ENCODE results near the gene EXOC2. TPM values are rescaled to one million over a fixed set of nuclear protein-coding genes. Genes with fewer than 3 reads are reported as not detected.

The EXOC2 gene
- total RNA-seq, 2 donors from 2014 or later: 17.2 to 24.1 TPM

DNA sequence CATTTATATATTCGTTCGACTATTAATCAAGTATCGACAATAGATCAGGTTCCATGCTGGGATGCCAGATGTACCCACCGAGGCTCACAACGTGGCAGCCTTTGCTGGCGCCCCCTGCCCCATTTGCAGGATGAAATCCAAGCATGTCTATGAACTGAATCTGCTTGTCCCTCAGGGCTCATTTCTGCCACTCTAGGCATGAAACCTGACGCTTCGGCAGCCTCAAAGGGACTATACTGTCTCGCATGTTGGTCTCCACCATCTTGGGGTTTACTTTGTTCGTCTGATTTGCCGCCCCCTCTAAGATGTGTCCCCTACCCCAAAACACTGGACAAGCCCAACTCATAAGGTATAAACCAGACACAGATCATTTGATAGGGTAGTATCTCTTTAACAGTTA, 72.8 kb downstream of the EXOC2 start:
- H3K27me3 ChIP-seq (replicated peaks; ENCODE audit: insufficient read depth): no peaks in the 10 kb centered on the region
- ATAC-seq (ENCODE audit: insufficient number of reproducible peaks, low FRiP score, low read depth) (no peak), DNase-seq (ENCODE audit: low spot score) (no peak)
- TF ChIP-seq, protein P1, sequence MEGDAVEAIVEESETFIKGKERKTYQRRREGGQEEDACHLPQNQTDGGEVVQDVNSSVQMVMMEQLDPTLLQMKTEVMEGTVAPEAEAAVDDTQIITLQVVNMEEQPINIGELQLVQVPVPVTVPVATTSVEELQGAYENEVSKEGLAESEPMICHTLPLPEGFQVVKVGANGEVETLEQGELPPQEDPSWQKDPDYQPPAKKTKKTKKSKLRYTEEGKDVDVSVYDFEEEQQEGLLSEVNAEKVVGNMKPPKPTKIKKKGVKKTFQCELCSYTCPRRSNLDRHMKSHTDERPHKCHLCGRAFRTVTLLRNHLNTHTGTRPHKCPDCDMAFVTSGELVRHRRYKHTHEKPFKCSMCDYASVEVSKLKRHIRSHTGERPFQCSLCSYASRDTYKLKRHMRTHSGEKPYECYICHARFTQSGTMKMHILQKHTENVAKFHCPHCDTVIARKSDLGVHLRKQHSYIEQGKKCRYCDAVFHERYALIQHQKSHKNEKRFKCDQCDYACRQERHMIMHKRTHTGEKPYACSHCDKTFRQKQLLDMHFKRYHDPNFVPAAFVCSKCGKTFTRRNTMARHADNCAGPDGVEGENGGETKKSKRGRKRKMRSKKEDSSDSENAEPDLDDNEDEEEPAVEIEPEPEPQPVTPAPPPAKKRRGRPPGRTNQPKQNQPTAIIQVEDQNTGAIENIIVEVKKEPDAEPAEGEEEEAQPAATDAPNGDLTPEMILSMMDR (IDR thresholded peaks at IDR 0.05): no peak
- peaks cover 10% of the 10 kb centered on the region for H3K36me3 ChIP-seq
- no peak overlapping the region for H3K4me3 ChIP-seq
- H3K9me3 ChIP-seq: no peaks in the 10 kb centered on the region
- H3K27ac ChIP-seq: no peak overlapping the region
- H3K4me1 ChIP-seq (ENCODE audit: control insufficient read depth in 1 of 2, low read depth in 2 of 2): no peaks in the 10 kb centered on the region

DNA sequence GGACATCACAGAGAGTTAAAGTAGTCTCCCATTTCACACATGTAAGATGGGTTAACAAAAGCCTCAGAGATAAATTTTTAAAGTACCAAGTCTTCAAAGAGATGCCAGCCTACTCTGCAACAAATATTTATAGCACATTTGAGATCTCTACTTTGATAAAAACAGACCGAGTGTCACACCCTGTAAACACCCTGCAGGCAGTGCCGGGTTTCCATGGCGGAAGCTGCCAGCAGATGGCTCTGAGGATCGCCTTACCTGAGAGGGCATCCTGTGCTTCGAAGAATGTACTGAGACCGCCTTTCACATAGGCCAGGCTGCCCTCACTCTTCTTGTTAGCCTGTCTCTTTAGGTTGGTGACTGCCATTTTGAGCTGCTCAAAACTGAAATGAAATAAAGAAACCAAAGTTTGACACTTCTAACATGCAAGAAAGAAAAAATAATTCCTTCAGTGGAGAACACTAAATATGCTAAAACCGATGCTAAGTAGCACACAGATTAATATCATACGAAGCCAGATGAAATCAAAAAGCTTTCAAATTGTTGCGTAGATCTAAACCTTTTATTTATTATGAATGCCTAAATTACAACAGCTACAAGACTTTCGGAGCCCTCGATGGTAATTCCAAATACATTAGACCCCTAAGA, 75.4 kb downstream of the EXOC2 start:
- TF ChIP-seq, protein P1 (IDR thresholded peaks at IDR 0.05): no peak
- ATAC-seq (ENCODE audit: insufficient number of reproducible peaks, low FRiP score, low read depth): no peak

DNA sequence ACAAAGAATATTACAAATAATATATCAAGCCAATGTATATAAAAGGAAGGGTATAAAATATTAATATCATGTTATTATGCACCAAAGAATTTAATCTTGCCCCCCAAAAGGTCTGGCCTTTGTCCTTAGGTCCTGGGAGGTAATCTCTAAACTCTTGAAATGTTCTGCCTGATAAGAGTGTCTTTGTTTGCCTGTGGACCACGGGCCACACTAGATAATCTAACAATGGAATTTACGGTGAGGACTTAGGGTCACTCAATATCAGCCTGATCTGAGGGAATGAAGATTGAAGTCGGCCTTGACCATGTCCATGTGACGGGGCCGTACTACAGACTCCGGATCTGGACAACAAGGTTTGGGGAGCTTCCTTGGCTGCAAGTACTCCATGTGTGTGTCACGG, 79.0 kb downstream of the EXOC2 start:
- TF ChIP-seq, protein P1 (IDR thresholded peaks at IDR 0.05): no peak
- no peaks in the 10 kb centered on the region for H3K9me3 ChIP-seq
- no peak overlapping the region for H3K4me3 ChIP-seq
- peaks cover 10% of the 10 kb centered on the region for H3K36me3 ChIP-seq
- no peak for DNase-seq (ENCODE audit: low spot score)
- no peaks in the 10 kb centered on the region for H3K27me3 ChIP-seq (replicated peaks; ENCODE audit: insufficient read depth)
- ATAC-seq (ENCODE audit: insufficient number of reproducible peaks, low FRiP score, low read depth): no peak
- H3K27ac ChIP-seq: no peak overlapping the region
- no peaks in the 10 kb centered on the region for H3K4me1 ChIP-seq (ENCODE audit: control insufficient read depth in 1 of 2, low read depth in 2 of 2)

More for the DNA sequence above, 75.4 kb downstream of the EXOC2 start:
- no peaks in the 10 kb centered on the region for H3K4me1 ChIP-seq (ENCODE audit: control insufficient read depth in 1 of 2, low read depth in 2 of 2)
- no peaks in the 10 kb centered on the region for H3K27me3 ChIP-seq (replicated peaks; ENCODE audit: insufficient read depth)
- peaks cover 10% of the 10 kb centered on the region for H3K36me3 ChIP-seq
- H3K27ac ChIP-seq: no peak overlapping the region
- H3K4me3 ChIP-seq: no peak overlapping the region
- DNase-seq (ENCODE audit: low spot score): no peak
- H3K9me3 ChIP-seq: no peaks in the 10 kb centered on the region

DNA sequence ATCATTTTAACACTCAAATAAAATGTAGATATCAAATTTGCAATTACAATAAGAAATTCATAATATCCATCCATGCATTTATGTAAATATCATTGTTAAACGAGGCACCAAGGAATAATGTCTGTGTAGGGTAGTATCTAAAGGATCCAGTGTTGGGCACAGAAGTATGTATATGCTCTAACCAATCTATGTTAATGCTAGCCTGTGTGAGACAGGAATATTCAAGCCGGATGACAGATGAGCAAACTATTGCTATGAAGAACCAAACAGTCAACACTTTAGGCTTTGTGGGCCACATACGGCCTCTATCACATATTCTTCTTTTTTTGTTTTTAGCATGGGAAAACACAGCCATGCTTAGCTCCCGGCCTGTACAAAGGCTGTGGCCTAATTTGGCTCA, 81.0 kb downstream of the EXOC2 start:
- no peaks in the 10 kb centered on the region for H3K9me3 ChIP-seq
- no peaks in the 10 kb centered on the region for H3K4me1 ChIP-seq (ENCODE audit: control insufficient read depth in 1 of 2, low read depth in 2 of 2)
- ATAC-seq (ENCODE audit: insufficient number of reproducible peaks, low FRiP score, low read depth): no peak
- no peak for DNase-seq (ENCODE audit: low spot score)
- H3K27me3 ChIP-seq (replicated peaks; ENCODE audit: insufficient read depth): no peaks in the 10 kb centered on the region
- H3K27ac ChIP-seq: no peak overlapping the region
- H3K4me3 ChIP-seq: no peak overlapping the region
- H3K36me3 ChIP-seq: peaks cover 4% of the 10 kb centered on the region
- TF ChIP-seq, protein P1 (IDR thresholded peaks at IDR 0.05): no peak

DNA sequence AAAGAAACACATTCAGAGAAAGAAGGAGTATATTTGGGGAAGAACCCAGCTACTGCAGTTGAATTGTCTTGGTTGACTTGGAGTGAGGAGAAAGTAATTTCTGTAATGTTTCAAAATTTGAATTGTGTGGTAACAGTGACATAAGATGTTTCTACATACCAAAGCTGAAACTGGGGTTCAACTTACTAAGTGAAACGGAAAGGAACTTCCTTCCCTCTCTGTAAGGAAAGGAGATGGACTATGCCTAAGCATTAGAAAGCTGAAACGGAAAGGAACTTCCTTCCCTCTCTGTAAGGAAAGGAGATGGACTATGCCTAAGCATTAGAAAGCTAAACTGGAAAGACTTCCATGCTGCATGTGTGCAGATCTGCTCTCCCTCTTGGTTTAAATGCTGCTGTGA, 82.1 kb downstream of the EXOC2 start:
- ATAC-seq (ENCODE audit: insufficient number of reproducible peaks, low FRiP score, low read depth) (no peak), DNase-seq (ENCODE audit: low spot score) (no peak)
- Histone ChIP-seq H3K36me3 (peaks cover 4% of the 10 kb centered on the region), H3K27me3 (replicated peaks; ENCODE audit: insufficient read depth) (no peaks in the 10 kb centered on the region), H3K4me1 (ENCODE audit: control insufficient read depth in 1 of 2, low read depth in 2 of 2) (no peaks in the 10 kb centered on the region), H3K27ac (no peak overlapping the region), H3K4me3 (no peak overlapping the region), H3K9me3 (no peaks in the 10 kb centered on the region)
- TF ChIP-seq, protein P1 (IDR thresholded peaks at IDR 0.05): no peak
